Bone marrow (tissue), 2 donors: ENCODE measurements around the gene GAS2L1.

Source experiments
- DNase-seq, 2 donors: peaks; one replicate each; lab custom pipeline; 2025; lab: John Stamatoyannopoulos, UW

GAS2L1 gene

GRCh38 chr22:29306175-29306834 lies at the start of gene GAS2L1:
GAS2L1 (plus strand) TSS chr22:29306650; CDS start chr22:29308106, 1,456 bp downstream.
- peak; percentile 49 to 60 for DNase-seq

- no peak for DNase-seq
Observed at GRCh38 chr22:29257751-29258181, 48.7 kb upstream of the GAS2L1 start.

- no peak for DNase-seq
Observed at GRCh38 chr22:29258407-29259252, 47.8 kb upstream of the GAS2L1 start.

GRCh38 chr22:29259253-29259899 lies 47.1 kb upstream of the GAS2L1 start:
- DNase-seq = no peak

- no peak for DNase-seq
Observed at GRCh38 chr22:29260031-29260560, 46.4 kb upstream of the GAS2L1 start.

GRCh38 chr22:29260601-29261315 lies 45.7 kb upstream of the GAS2L1 start:
- no peak for DNase-seq

- DNase-seq = no peak
Observed at GRCh38 chr22:29263791-29264276, 42.6 kb upstream of the GAS2L1 start.

GRCh38 chr22:29265305-29265704 lies 41.1 kb upstream of the GAS2L1 start:
- no peak for DNase-seq

- DNase-seq = no peak
Observed at GRCh38 chr22:29265929-29266328, 40.5 kb upstream of the GAS2L1 start.

GRCh38 chr22:29266564-29267461 lies 39.6 kb upstream of the GAS2L1 start:
- no peak for DNase-seq

GRCh38 chr22:29267462-29267857 lies 39.0 kb upstream of the GAS2L1 start:
- no peak for DNase-seq

- DNase-seq = peak; percentile 97
Observed at GRCh38 chr22:29267858-29268510, 38.5 kb upstream of the GAS2L1 start, which contains the start of the genes EWSR1 and RHBDD3. EWSR1 (plus strand) TSS chr22:29268268; CDS start chr22:29268337, 69 bp downstream. RHBDD3 (minus strand) TSS chr22:29267981; CDS start chr22:29265626, 2,355 bp downstream.

- DNase-seq = peak in 1 of 2 donors; percentile 36
Observed at GRCh38 chr22:29268511-29269229, 37.8 kb upstream of the GAS2L1 start.

GRCh38 chr22:29269230-29269604 lies 37.2 kb upstream of the GAS2L1 start:
- DNase-seq = no peak

GRCh38 chr22:29269731-29270474 lies 36.5 kb upstream of the GAS2L1 start:
- DNase-seq = no peak

GRCh38 chr22:29270475-29271271 lies 35.8 kb upstream of the GAS2L1 start:
- DNase-seq = no peak

GRCh38 chr22:29272624-29273023 lies 33.8 kb upstream of the GAS2L1 start:
- no peak for DNase-seq

GRCh38 chr22:29275167-29275566 lies 31.3 kb upstream of the GAS2L1 start:
- DNase-seq = no peak
